ENCODE measurements around the gene MRGPRX2. TPM values are rescaled to one million over a fixed set of nuclear protein-coding genes. Genes with fewer than 3 reads are reported as not detected.
A peak's percentile ranks its signal among the peaks of the same experiment; 100 is the strongest.

MRGPRX2 gene
- total RNA-seq, 4 donors from 2014 or later: not detected

GRCh38 chr11:19080579-19080993 is 20.1 kb upstream of the MRGPRX2 start:
- no peak overlapping the region for H3K27ac ChIP-seq
- no peak overlapping the region for H3K4me3 ChIP-seq
- no peak for DNase-seq

DNA sequence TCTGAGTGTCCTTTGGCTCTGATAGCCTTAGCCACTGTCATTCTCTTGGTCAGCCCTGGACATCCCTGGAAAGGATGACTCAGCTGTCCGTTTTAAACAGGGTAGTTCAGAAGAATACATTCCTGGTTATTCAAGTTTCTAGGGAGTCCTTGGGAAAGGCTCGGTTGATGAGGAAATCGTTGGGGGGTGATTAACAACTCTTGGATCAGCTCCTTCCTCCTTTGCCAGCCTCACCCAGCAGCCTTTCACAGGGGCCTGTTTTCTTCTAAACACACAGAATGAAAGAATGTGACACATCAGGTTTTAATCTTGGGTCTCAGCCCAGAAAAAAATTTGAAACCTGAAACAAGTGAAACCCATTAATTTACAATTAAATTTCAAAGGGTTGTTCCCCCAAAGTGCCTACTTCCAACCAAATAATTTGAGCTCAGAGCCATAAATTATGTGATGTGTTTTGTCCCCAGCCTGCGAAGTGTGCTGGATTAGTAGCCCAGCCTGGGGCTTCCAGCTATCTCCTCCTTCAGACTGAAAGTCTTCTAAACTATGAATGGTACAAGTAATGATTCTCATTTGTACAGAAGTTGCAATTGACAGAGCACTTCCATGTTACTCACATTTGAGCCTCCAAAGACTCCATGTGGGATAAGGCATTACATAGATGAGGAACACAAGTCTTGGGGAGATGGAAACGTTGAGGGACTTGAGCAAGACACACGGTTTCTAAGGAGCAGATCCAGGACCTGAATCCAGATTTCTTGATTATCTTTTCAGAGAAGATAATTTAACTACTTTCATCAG is 19.3 kb upstream of the MRGPRX2 start:
- no peak overlapping the region for H3K27ac ChIP-seq
- no peaks in the 10 kb centered on the region for H3K4me1 ChIP-seq
- DNase-seq: no peak
- H3K4me3 ChIP-seq: no peak overlapping the region
- no peaks in the 10 kb centered on the region for H3K36me3 ChIP-seq
- no peaks in the 10 kb centered on the region for H3K27me3 ChIP-seq
- TF ChIP-seq, protein P1, sequence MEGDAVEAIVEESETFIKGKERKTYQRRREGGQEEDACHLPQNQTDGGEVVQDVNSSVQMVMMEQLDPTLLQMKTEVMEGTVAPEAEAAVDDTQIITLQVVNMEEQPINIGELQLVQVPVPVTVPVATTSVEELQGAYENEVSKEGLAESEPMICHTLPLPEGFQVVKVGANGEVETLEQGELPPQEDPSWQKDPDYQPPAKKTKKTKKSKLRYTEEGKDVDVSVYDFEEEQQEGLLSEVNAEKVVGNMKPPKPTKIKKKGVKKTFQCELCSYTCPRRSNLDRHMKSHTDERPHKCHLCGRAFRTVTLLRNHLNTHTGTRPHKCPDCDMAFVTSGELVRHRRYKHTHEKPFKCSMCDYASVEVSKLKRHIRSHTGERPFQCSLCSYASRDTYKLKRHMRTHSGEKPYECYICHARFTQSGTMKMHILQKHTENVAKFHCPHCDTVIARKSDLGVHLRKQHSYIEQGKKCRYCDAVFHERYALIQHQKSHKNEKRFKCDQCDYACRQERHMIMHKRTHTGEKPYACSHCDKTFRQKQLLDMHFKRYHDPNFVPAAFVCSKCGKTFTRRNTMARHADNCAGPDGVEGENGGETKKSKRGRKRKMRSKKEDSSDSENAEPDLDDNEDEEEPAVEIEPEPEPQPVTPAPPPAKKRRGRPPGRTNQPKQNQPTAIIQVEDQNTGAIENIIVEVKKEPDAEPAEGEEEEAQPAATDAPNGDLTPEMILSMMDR (IDR thresholded peaks at IDR 0.05): no peak
- TF ChIP-seq POLR2A (IDR thresholded peaks at IDR 0.05): no peak
- H3K9me3 ChIP-seq: no peaks in the 10 kb centered on the region

More at GRCh38 chr11:19080579-19080993, 20.1 kb upstream of the MRGPRX2 start:
- Histone ChIP-seq H3K4me1 (no peaks in the 10 kb centered on the region), H3K9me3 (no peaks in the 10 kb centered on the region), H3K36me3 (no peaks in the 10 kb centered on the region), H3K27me3 (no peaks in the 10 kb centered on the region)
- no peak for TF ChIP-seq POLR2A (IDR thresholded peaks at IDR 0.05)
- TF ChIP-seq, protein P1 (IDR thresholded peaks at IDR 0.05): no peak

DNA sequence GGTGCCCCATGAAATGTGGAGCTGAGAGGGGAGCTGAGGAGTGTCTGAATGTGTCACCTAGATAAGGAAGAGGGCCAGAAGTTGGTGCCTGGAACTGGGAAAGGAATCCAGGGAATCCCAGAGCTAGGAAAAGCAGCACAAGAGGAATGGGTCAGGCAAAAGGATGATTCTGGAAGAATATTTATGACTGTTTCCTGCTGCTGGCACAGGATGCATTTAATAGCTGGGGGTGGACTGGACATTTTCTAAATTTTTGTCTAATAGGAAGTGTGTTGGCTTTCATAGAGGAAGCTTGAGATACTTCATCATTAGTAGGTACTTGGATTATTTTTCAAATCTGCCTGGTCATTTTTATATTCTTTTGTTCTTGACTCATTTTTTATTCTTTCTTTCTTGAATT is 17.4 kb upstream of the MRGPRX2 start:
- Histone ChIP-seq H3K4me3 (no peak overlapping the region), H3K4me1 (no peaks in the 10 kb centered on the region), H3K27me3 (no peaks in the 10 kb centered on the region), H3K27ac (no peak overlapping the region), H3K36me3 (no peaks in the 10 kb centered on the region), H3K9me3 (no peaks in the 10 kb centered on the region)
- DNase-seq: no peak
- no peak for TF ChIP-seq POLR2A (IDR thresholded peaks at IDR 0.05)
- TF ChIP-seq, protein P1 (IDR thresholded peaks at IDR 0.05): no peak

GRCh38 chr11:19076744-19077589 is 16.4 kb upstream of the MRGPRX2 start:
- H3K36me3 ChIP-seq: no peaks in the 10 kb centered on the region
- no peaks in the 10 kb centered on the region for H3K4me1 ChIP-seq
- H3K4me3 ChIP-seq: no peak overlapping the region
- H3K27me3 ChIP-seq: no peaks in the 10 kb centered on the region
- no peak for TF ChIP-seq POLR2A (IDR thresholded peaks at IDR 0.05)
- TF ChIP-seq, protein P1 (IDR thresholded peaks at IDR 0.05): peak; percentile 54 to 96 (median 80)
- no peaks in the 10 kb centered on the region for H3K9me3 ChIP-seq
- DNase-seq: peak; percentile 24 to 75 (median 69)
- H3K27ac ChIP-seq: no peak overlapping the region

DNA sequence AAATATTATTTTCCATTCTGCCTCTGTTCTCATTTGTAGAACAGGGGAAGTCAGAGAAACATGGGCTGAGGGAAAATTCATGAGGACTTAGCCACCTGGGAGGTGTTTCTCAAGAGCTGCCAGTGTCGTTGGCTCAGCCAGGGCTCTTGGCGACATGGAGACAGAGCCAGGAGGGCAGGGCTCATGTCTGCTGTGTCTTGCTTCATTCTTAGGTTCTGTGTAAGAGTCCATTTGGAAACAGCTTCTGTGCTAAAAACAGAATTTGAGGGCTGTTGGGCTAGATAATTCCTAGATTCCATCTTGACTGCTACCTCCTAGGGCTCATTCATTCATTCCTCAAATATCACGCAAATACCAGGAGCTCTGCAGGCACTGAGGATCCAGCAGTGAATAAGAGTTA is 15.1 kb upstream of the MRGPRX2 start:
- Histone ChIP-seq H3K36me3 (no peaks in the 10 kb centered on the region), H3K4me3 (no peak overlapping the region), H3K4me1 (no peaks in the 10 kb centered on the region), H3K27ac (no peak overlapping the region), H3K27me3 (no peaks in the 10 kb centered on the region), H3K9me3 (no peaks in the 10 kb centered on the region)
- no peak for DNase-seq
- TF ChIP-seq, protein P1 (IDR thresholded peaks at IDR 0.05): no peak
- no peak for TF ChIP-seq POLR2A (IDR thresholded peaks at IDR 0.05)
